Esophagus (tissue), 2 donors: ENCODE measurements around the gene VAX1. TPM values are rescaled to one million over a fixed set of nuclear protein-coding genes. Genes with fewer than 3 reads are reported as not detected.

Source experiments
- H3K27ac ChIP-seq, 2 donors: one replicate each; pipeline ENCODE4 v1.5.1; 2013; ENCODE audit warnings: low read depth in 2 of 2, mild to moderate bottlenecking in 2 of 2, inconsistent platforms in 1 of 2, low read length in 1 of 2, moderate library complexity in 1 of 2
- H3K27me3 ChIP-seq, 2 donors: one replicate each; pipeline ENCODE4 v1.6.1; 2013; ENCODE audit warnings: low read length in 2 of 2, control low read depth in 1 of 2, mild to moderate bottlenecking in 1 of 2; ENCODE audit not compliant: insufficient read depth in 2 of 2, control insufficient read depth in 1 of 2
- H3K36me3 ChIP-seq, 2 donors: one replicate each; pipeline ENCODE4 v1.6.1; 2013; ENCODE audit warnings: low read length in 1 of 2; ENCODE audit not compliant: control insufficient read depth in 2 of 2, insufficient read depth in 2 of 2
- H3K4me1 ChIP-seq, 2 donors: one replicate each; pipeline ENCODE4 v1.6.1; 2013; ENCODE audit warnings: low read length in 1 of 2; ENCODE audit not compliant: control insufficient read depth in 2 of 2, insufficient read depth in 2 of 2
- H3K4me3 ChIP-seq, 2 donors: one replicate each; pipeline ENCODE4 v1.5.1; 2013; ENCODE audit warnings: low read length in 2 of 2, mild to moderate bottlenecking in 2 of 2, low read depth in 1 of 2, moderate library complexity in 1 of 2
- H3K9me3 ChIP-seq, 2 donors: one replicate each; pipeline ENCODE4 v1.6.1; 2013; ENCODE audit warnings: mild to moderate bottlenecking in 2 of 2, low read depth in 1 of 2, low read length in 1 of 2, moderate library complexity in 1 of 2; ENCODE audit not compliant: control insufficient read depth in 2 of 2, insufficient read depth in 1 of 2
- WGBS, 2 donors: extraction: QIAGEN DNeasy Blood & Tissue Kit; methylation state at CpG; one replicate each; pipeline ENCODE4 v1.1.7; 2013; 5-methylcytosine and 5-hydroxymethylcytosine counted together
- polyA plus RNA-seq, 2 donors: library from polyadenylated mRNA; stranded (reverse); fragments of 200-250 nt; gene quantifications; one replicate each; pipeline ENCODE4 v1.2.3, GENCODE V29; 2013
- donor health status: healthy with polysubstance abuse.
- donor health status: Bipolar disorder and iron deficiency.

Gene VAX1
- polyA plus RNA-seq, 2 donors: not detected

DNA sequence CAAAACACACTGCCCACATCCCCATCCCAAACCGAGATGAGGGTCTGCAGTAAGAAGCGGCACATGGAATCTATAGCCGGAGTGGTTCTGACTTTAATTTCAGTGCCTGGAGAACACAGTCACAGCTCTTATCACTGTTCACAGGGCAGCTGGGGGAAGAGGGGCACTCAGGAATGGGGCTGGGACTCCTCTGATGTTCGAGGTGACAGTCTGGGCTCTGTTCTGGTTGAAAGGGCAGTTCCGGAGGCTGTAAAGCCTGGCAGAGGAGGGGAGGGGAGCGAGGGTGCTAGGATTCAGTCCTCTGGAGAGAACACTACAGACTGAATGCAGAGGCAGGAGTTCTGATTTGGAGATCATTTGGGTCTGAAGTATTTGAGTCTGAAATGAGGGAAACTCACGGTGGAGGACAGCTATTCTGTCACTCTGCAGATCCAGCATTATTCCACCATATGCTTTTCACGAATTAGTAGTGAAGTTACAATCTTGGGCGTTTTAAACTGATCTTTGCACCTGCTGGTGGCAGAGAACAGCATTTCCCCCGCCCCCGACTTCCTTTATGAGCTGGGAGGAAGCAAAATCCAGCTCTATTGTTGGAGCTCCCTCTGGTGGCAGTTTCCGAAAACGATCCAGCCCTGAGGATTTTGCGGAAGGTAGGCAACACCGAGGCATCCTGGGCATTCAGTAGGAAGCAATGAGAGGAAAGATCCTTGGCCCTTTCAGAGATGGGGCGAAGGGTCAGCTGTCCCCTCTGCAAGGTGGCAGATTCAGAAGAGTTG, 36.6 kb upstream of the VAX1 start:
- H3K27me3 ChIP-seq: peaks cover 0 to 3% of the 10 kb centered on the region in 2 donors

DNA sequence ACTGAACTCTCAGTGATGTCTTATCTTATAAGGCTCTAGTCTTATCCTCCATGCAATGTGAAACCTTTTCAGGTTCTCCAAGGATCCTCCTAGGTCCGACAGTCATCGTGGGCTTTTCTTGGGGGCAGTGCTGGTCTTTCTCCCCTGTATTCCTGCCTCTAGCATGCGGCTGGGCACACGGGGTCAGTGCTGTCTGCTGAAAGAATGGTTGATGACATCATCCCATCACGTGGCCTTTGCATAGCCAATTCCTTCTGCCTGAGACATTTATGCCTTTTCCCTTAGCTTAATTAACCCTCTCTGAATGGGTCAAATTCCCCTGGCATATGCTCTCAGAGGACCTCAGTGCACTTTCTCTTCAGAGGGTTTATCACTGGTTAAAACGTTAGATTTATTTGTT, 32.2 kb upstream of the VAX1 start:
- Histone ChIP-seq H3K36me3 (no peaks in the 10 kb centered on the region), H3K4me1 (peaks cover 8 to 21% of the 10 kb centered on the region in 2 donors), H3K4me3 (no peak overlapping the region), H3K9me3 (peaks cover 0 to 1% of the 10 kb centered on the region in 2 donors), H3K27me3 (peaks cover 0 to 27% of the 10 kb centered on the region in 2 donors), H3K27ac (no peak overlapping the region)
- WGBS, 2 donors: 13% methylated on average over 6 of the region's 6 CpGs

More for the DNA sequence above, 36.6 kb upstream of the VAX1 start:
- Histone ChIP-seq H3K36me3 (no peaks in the 10 kb centered on the region), H3K27ac (no peak overlapping the region), H3K4me3 (peak overlapping the region; percentile 42 to 45), H3K9me3 (no peaks in the 10 kb centered on the region), H3K4me1 (peaks cover 6 to 7% of the 10 kb centered on the region in 2 donors)
- WGBS, 2 donors: 9 to 10% methylated on average over 16 of the region's 16 CpGs

DNA sequence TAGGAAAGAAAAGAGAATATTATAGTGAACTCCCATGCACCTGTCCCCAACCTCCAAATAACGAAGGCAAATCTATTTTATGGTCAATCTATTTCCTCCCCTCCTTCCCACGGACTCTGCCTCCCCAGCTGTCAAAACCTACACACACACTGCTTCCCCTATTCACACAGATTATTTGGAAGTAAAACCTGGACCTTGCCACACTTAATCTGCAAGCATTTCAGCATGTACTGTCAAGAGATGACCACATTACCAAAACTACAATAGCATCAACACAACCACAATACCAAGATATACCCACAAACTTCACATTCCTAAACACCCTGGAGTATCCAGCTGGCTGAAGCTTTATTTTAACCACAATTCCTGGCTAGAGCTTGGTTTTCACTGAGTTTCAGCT, 31.4 kb upstream of the VAX1 start:
- Histone ChIP-seq H3K4me1 (peaks cover 6 to 19% of the 10 kb centered on the region in 2 donors), H3K9me3 (peaks cover 0 to 1% of the 10 kb centered on the region in 2 donors), H3K4me3 (no peak overlapping the region), H3K27ac (no peak overlapping the region), H3K36me3 (no peaks in the 10 kb centered on the region), H3K27me3 (peaks cover 0 to 27% of the 10 kb centered on the region in 2 donors)
- 30 to 37% methylated on average over 2 of the region's 2 CpGs for WGBS, 2 donors

DNA sequence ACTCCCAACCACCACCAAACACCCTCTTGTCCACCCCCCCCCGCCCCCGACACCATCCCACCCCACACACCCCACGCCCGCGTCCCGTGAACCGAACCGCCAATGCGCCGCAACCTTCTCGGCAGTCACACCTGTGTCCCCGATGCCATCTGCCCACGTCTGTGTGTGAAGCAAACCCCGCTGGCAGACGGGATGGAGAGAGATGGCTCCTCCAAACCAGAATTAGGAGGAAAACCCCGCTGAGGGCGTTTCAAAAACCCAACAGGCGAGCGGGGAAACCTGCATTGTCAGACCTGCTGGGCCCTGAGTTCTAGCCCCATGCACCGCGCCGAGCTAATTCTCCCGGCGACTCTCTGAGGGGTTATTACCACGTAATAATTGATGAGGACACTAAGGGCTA, 30.7 kb upstream of the VAX1 start:
- Histone ChIP-seq H3K36me3 (no peaks in the 10 kb centered on the region), H3K27ac (no peak overlapping the region), H3K4me1 (peaks cover 6 to 19% of the 10 kb centered on the region in 2 donors), H3K4me3 (no peak overlapping the region), H3K27me3 (peaks cover 0 to 28% of the 10 kb centered on the region in 2 donors), H3K9me3 (peaks cover 0 to 1% of the 10 kb centered on the region in 2 donors)
- 7 to 8% methylated on average over 23 to 25 of the region's 25 CpGs for WGBS, 2 donors

DNA sequence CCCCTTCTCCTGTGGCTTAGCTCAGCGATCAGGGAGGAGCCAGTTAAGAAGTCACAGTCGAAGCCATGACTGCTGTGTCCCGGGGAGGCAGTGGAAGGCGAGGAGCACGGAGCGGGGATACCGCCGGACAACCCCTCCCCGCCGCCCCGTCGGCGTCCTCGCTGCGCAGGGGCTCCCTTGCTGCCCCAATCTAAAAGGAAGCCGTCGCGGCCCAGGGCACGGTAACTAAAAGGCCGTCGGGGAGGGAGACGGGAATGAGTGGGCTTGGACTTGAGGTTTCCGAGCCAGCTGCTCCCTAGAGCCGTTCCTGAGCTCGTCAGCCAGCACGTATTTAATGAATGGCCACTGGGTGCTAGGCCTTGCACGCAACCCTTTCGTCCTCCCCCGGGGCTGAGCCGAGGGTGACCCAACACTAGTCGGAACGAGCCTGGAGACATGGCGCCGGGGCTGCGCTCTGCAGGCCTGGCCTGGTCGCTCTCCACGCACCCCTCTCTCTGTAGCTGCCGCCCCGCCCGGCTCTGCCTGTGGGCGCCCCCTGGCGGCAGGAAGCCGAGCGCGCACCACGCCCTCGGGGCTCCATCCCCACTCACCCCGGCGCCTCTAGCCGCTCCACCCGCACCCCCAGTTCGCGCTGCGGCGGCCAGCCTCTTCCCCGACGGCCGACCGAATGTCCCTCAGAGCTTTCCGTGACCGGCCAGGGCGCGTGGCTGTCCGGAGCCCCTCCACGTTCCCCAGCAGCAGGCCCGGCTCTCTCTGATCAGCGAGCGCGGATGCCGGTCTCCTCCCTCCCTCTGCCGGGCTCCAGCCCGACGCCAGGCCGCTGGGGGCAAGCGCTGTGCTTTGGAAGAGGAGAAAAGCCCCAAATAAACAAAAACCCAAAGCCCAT, 30.0 kb upstream of the VAX1 start:
- Histone ChIP-seq H3K4me3 (peak overlapping the region in 1 of 2 donors; percentile 5), H3K27me3 (peaks cover 0 to 35% of the 10 kb centered on the region in 2 donors), H3K36me3 (no peaks in the 10 kb centered on the region), H3K27ac (no peak overlapping the region), H3K4me1 (peaks cover 10 to 24% of the 10 kb centered on the region in 2 donors), H3K9me3 (peaks cover 0 to 1% of the 10 kb centered on the region in 2 donors)
- WGBS, 2 donors: 4% methylated on average over 71 to 75 of the region's 75 CpGs

DNA sequence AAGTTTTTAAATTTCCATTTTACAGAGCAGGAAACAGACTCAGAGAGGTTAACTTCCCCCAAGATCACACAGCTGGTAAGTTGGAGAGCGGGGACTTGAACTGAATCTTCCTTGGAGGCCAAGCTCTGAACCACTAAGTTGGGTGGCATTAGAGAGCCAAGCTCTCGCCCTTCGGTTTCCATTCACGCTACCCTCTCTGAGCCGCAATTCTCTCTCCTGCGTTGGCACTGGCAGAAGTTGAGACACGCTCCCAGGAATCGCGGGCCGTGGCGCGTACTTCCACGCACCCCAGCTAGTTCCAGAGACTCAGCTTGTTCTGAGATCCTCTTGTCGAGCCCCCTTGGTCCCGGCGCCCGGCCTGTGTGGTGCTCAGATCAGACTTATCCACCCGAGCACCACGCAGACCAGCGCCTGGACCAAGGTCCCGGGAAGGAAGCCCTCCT, 29.3 kb upstream of the VAX1 start:
- peaks cover 0 to 1% of the 10 kb centered on the region in 2 donors for H3K9me3 ChIP-seq
- H3K36me3 ChIP-seq: no peaks in the 10 kb centered on the region
- 11 to 13% methylated on average over 21 of the region's 21 CpGs for WGBS, 2 donors
- peaks cover 0 to 42% of the 10 kb centered on the region in 2 donors for H3K27me3 ChIP-seq
- peaks cover 10 to 24% of the 10 kb centered on the region in 2 donors for H3K4me1 ChIP-seq
- peak overlapping the region in 1 of 2 donors; percentile 5 for H3K4me3 ChIP-seq
- no peak overlapping the region for H3K27ac ChIP-seq

DNA sequence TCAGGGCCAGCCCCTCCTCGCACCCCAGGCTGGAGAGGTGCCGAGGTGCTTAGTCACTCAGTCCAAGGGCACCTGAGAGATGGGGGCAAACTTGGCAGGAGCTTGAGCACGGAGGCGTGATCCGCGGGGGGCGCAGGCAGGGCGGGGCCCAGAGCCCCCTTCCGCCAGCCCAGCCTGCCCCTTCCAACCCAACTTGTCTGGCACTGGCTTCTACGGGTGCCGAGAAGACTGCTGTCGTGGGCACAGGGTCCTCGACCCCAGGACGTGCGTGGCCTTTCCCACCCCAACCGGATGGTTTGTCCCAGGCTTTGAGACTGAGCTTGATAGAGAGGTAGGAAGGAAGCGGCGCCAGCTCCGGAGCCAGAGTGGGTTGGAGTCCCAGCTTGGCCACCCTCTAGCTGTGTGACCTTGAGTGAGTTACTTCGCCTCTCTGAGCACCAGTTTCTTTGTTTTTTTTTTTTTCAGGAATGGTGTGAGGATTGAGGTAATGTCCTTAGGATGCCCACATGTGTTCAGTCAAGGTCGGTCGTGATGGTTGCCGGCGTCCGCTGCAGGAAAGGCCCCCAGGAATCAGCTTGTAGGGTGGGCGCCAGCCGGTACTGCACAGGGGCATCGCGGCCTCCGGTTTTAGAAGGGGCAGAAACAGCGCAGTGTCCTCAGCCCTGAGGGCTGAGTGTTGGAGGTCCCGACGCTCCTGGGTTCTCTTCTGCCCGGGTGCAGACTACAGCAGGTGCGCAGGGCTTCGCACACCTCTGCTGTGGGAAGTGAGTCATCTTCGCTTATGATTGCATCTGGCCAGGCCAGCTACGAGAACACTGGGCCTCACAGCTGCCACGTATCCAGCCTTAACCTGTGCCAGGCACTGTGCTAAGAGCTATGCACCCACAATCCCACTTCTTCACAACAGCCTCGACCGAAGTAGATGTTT, 28.6 kb upstream of the VAX1 start:
- Histone ChIP-seq H3K4me3 (no peak overlapping the region), H3K36me3 (no peaks in the 10 kb centered on the region), H3K27ac (no peak overlapping the region), H3K27me3 (peaks cover 0 to 45% of the 10 kb centered on the region in 2 donors), H3K4me1 (peaks cover 10 to 24% of the 10 kb centered on the region in 2 donors), H3K9me3 (peaks cover 0 to 1% of the 10 kb centered on the region in 2 donors)
- 10 to 16% methylated on average over 41 of the region's 41 CpGs for WGBS, 2 donors

DNA sequence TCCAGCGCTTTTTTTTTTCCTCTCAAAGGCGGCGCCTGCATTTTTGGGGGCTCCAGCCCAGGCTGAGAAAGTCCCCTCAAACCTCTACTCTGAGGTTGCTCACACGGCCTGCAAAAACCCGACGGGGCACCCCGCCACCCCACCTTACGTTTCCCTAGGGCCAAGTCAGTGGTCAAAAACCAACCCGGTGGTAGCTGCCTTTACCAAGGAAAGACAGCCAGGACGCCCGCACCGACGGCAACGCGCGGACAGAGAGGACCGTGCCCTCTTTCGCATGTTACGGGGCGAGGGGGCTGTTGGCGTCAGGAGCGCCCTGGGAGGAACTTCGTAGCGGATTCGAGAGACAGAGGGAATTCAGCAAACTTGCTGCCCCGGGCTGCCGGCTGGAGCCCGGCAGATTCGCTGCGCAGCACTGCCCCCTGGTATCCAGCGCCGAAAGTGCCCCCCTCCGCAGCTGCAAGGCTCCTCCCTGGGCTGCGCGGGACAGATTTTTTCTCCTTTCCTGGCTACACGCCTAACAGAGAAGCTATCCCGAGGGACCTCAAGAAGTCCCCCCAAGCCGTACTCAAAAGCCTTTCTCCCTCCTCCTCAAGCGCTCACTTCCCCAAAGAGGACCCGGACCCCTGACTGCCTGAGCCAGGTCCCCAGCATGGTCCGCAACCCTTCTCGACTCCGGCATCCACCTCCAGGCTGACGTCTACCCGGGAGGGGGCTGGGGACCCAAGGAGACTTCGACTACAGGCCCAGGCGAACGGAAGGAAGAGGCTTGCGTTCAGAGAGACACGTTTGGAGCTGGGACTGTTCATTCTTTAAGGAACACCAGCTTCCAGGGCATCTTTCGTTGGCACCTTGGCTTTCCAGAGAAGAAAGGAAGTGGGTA, 27.7 kb upstream of the VAX1 start:
- no peaks in the 10 kb centered on the region for H3K36me3 ChIP-seq
- no peak overlapping the region for H3K27ac ChIP-seq
- H3K4me1 ChIP-seq: peaks cover 10 to 24% of the 10 kb centered on the region in 2 donors
- H3K4me3 ChIP-seq: no peak overlapping the region
- H3K27me3 ChIP-seq: peaks cover 0 to 48% of the 10 kb centered on the region in 2 donors
- WGBS, 2 donors: 2 to 3% methylated on average over 51 of the region's 51 CpGs
- H3K9me3 ChIP-seq: peaks cover 0 to 1% of the 10 kb centered on the region in 2 donors
